GM12892 (cell line): ENCODE results near the gene NUP107.

Experiments
- POLR2A ChIP-seq: IDR thresholded peaks from 2 replicates; pipeline ENCODE4 v1.6.1; 2011; ENCODE audit warnings: low read depth, low read length, control low read depth
- POLR2AphosphoS5 ChIP-seq: IDR thresholded peaks from 2 replicates; pipeline ENCODE4 v1.6.1; 2011; ENCODE audit warnings: low read depth, low read length, control low read depth

GRCh38 chr12:68766646-68767045 lies 79.9 kb downstream of the NUP107 start:
- no peak for TF ChIP-seq POLR2AphosphoS5
- no peak for TF ChIP-seq POLR2A
